ENCODE data around the gene SORCS2. TPM values are rescaled to one million over a fixed set of nuclear protein-coding genes. Genes with fewer than 3 reads are reported as not detected.

SORCS2 gene
- total RNA-seq, 1 experiment from 2014 or later, result 0.15 TPM

- POLR2A ChIA-PET, result no interaction called here
- in situ Hi-C loops (cut with HindIII; ENCODE audit: low pct_unique_long_range_greater_than_20kb, low sequenced_read_pairs), result no loop called here
- TF ChIP-seq, protein P1, sequence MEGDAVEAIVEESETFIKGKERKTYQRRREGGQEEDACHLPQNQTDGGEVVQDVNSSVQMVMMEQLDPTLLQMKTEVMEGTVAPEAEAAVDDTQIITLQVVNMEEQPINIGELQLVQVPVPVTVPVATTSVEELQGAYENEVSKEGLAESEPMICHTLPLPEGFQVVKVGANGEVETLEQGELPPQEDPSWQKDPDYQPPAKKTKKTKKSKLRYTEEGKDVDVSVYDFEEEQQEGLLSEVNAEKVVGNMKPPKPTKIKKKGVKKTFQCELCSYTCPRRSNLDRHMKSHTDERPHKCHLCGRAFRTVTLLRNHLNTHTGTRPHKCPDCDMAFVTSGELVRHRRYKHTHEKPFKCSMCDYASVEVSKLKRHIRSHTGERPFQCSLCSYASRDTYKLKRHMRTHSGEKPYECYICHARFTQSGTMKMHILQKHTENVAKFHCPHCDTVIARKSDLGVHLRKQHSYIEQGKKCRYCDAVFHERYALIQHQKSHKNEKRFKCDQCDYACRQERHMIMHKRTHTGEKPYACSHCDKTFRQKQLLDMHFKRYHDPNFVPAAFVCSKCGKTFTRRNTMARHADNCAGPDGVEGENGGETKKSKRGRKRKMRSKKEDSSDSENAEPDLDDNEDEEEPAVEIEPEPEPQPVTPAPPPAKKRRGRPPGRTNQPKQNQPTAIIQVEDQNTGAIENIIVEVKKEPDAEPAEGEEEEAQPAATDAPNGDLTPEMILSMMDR (IDR thresholded peaks at IDR 0.05), result no peak
- TF ChIP-seq REST (IDR thresholded peaks at IDR 0.05; ENCODE audit: insufficient read depth in 1 of 2, low read depth in 2 of 2, low read length in 1 of 2) (no peak), SIN3A (IDR thresholded peaks at IDR 0.05; ENCODE audit: borderline replicate concordance, insufficient read depth, low read depth, low read length) (no peak), POLR2AphosphoS5 (IDR thresholded peaks at IDR 0.05; ENCODE audit: low read depth, low read length) (no peak), TCF7L2 (IDR thresholded peaks at IDR 0.05; ENCODE audit: low read depth, low read length) (no peak)
These were observed 23.2 kb upstream of the SORCS2 start for GRCh38 chr4:7169134-7169533.

DNA sequence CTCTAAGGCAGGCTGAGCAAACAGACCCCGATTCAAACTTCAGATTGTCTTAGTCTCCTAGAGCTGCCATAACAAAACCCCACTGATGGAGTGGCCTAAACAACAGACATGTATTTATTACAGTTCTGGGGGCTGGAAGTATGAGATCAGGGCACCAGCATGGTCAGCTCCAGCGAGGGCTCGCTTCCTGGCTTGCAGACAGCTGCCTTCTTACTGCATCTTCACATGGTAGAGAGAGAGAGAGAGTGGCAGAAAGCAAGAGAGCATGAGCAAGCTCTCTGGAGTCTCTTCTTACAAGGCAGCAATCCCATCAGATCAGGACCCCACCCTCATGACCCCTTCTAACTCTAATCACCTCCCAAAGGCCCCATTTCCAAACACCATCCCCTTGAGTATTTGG lies 22.3 kb upstream of the SORCS2 start:
- Histone ChIP-seq H3K27me3 (ENCODE audit: control insufficient read depth, insufficient read depth, low read length) (no peaks in the 10 kb centered on the region), H3K36me3 (ENCODE audit: control insufficient read depth, insufficient read depth, low read length) (no peaks in the 10 kb centered on the region), H3K4me3 (ENCODE audit: low read depth in 2 of 2, low read length in 2 of 2) (no peak overlapping the region), H3K4me1 (ENCODE audit: control insufficient read depth, insufficient read depth, low read length) (no peaks in the 10 kb centered on the region), H3K9me3 (ENCODE audit: control insufficient read depth, insufficient read depth, low read depth, low read length) (no peaks in the 10 kb centered on the region), H3K27ac (ENCODE audit: low read length) (no peak overlapping the region)
- ChIA-PET CTCF (no interaction called here), POLR2A (no interaction called here)
- ATAC-seq, result no peak
- in situ Hi-C loops (cut with HindIII; ENCODE audit: low pct_unique_long_range_greater_than_20kb, low sequenced_read_pairs), result no loop called here
- no peak for TF ChIP-seq POLR2AphosphoS5 (IDR thresholded peaks at IDR 0.05; ENCODE audit: low read depth, low read length)
- TF ChIP-seq TCF7L2 (IDR thresholded peaks at IDR 0.05; ENCODE audit: low read depth, low read length), result no peak
- TF ChIP-seq SIN3A (IDR thresholded peaks at IDR 0.05; ENCODE audit: borderline replicate concordance, insufficient read depth, low read depth, low read length), result no peak
- TF ChIP-seq, protein P1 (IDR thresholded peaks at IDR 0.05), result no peak
- TF ChIP-seq REST (IDR thresholded peaks at IDR 0.05; ENCODE audit: insufficient read depth in 1 of 2, low read depth in 2 of 2, low read length in 1 of 2), result no peak
- no TSS peak for BruUV-seq (replicated peaks)
- intact Hi-C loops (cut with micrococcal nuclease; ENCODE audit: unreplicated experiment), result no loop called here
- no peak for DNase-seq (ENCODE audit: low read depth, low spot score)

More at GRCh38 chr4:7169134-7169533, 23.2 kb upstream of the SORCS2 start:
- Histone ChIP-seq H3K4me3 (ENCODE audit: low read depth in 2 of 2, low read length in 2 of 2) (no peak overlapping the region), H3K27me3 (ENCODE audit: control insufficient read depth, insufficient read depth, low read length) (no peaks in the 10 kb centered on the region), H3K9me3 (ENCODE audit: control insufficient read depth, insufficient read depth, low read depth, low read length) (no peaks in the 10 kb centered on the region), H3K36me3 (ENCODE audit: control insufficient read depth, insufficient read depth, low read length) (no peaks in the 10 kb centered on the region), H3K4me1 (ENCODE audit: control insufficient read depth, insufficient read depth, low read length) (no peaks in the 10 kb centered on the region), H3K27ac (ENCODE audit: low read length) (no peak overlapping the region)
- CTCF ChIA-PET, result no interaction called here
- ATAC-seq (no peak), DNase-seq (ENCODE audit: low read depth, low spot score) (no peak)
- intact Hi-C loops (cut with micrococcal nuclease; ENCODE audit: unreplicated experiment), result no loop called here
- no TSS peak for BruUV-seq (replicated peaks)

Measured in Panc1 (cell line).